Loucy (cell line): ENCODE measurements around the gene ENPP1.

Experiments used
- CTCF ChIP-seq: fragments of 200-600 bp; sonication (generic); conservative IDR thresholded peaks from 2 replicates; pipeline ENCODE4 v1.5.1; 2014; ENCODE audit warnings: mild to moderate bottlenecking, antibody characterized with exemption, low read length
- EZH2phosphoT487 ChIP-seq: fragments of 200-600 bp; IDR thresholded peaks from 2 replicates; pipeline ENCODE4 v1.6.1; 2018; ENCODE audit warnings: antibody characterized with exemption, mild to moderate bottlenecking, moderate library complexity, borderline replicate concordance

- no peak for TF ChIP-seq CTCF
- no peak for TF ChIP-seq EZH2phosphoT487
Observed at GRCh38 chr6:131761060-131761761, 46.6 kb upstream of the ENPP1 start.
